Measurements from ENCODE around the gene CD180. TPM values are rescaled to one million over a fixed set of nuclear protein-coding genes. Genes with fewer than 3 reads are reported as not detected.

CD180 gene
- total RNA-seq, 1 donor from 2014 or later: 0.04 TPM

DNA sequence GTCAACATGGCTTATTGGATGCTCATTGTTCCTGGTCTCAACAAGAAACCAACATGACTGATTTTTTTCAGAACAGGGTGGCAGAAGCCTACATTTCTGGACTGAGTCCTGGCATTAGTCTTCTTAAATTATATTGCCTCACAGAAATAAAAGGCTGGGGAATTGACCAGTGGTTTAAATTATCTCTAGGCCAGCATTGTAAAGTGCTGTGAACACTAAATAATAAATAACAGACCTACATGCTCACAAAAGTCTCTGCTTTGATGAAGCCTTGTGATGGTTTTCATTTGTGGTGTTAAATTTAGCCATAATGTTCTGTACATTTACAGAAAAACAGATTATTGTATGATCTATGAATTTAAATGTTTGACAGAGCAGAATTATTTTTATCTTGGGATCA lies 44.7 kb upstream of the CD180 start:
- H3K36me3 ChIP-seq (ENCODE audit: control insufficient read depth, insufficient read depth, low read length): no peaks in the 10 kb centered on the region
- no peaks in the 10 kb centered on the region for H3K27me3 ChIP-seq (ENCODE audit: control insufficient read depth, insufficient read depth, low read length)
- no peak overlapping the region for H3K4me3 ChIP-seq (ENCODE audit: low read depth, low read length)
- DNase-seq (ENCODE audit: low read depth): no peak
- TF ChIP-seq, protein P1, sequence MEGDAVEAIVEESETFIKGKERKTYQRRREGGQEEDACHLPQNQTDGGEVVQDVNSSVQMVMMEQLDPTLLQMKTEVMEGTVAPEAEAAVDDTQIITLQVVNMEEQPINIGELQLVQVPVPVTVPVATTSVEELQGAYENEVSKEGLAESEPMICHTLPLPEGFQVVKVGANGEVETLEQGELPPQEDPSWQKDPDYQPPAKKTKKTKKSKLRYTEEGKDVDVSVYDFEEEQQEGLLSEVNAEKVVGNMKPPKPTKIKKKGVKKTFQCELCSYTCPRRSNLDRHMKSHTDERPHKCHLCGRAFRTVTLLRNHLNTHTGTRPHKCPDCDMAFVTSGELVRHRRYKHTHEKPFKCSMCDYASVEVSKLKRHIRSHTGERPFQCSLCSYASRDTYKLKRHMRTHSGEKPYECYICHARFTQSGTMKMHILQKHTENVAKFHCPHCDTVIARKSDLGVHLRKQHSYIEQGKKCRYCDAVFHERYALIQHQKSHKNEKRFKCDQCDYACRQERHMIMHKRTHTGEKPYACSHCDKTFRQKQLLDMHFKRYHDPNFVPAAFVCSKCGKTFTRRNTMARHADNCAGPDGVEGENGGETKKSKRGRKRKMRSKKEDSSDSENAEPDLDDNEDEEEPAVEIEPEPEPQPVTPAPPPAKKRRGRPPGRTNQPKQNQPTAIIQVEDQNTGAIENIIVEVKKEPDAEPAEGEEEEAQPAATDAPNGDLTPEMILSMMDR (IDR thresholded peaks at IDR 0.05; ENCODE audit: insufficient read depth, low read length, poor library complexity, severe bottlenecking): no peak

DNA sequence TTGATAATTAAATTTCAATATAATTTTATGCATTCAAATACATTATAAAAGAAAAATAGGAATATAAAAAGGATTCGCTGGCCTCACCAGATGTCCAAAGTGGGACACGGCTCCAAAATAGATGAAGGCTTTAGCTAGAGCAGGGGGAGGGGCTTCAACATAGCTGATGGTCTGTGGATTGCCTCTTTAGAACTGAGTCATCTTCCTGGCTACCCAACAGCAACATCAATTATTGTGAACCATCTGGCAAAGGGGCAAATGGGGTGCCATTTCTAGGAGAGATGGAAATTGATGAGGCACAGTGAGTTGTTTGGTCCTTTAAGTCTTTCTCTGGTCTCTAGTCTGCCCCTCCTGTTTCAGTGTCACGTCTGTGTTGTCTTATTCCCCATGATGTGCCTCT lies 44.2 kb upstream of the CD180 start:
- no peak for DNase-seq (ENCODE audit: low read depth)
- Histone ChIP-seq H3K36me3 (ENCODE audit: control insufficient read depth, insufficient read depth, low read length) (no peaks in the 10 kb centered on the region), H3K4me3 (ENCODE audit: low read depth, low read length) (no peak overlapping the region), H3K27me3 (ENCODE audit: control insufficient read depth, insufficient read depth, low read length) (no peaks in the 10 kb centered on the region)
- TF ChIP-seq, protein P1 (IDR thresholded peaks at IDR 0.05; ENCODE audit: insufficient read depth, low read length, poor library complexity, severe bottlenecking): no peak

DNA sequence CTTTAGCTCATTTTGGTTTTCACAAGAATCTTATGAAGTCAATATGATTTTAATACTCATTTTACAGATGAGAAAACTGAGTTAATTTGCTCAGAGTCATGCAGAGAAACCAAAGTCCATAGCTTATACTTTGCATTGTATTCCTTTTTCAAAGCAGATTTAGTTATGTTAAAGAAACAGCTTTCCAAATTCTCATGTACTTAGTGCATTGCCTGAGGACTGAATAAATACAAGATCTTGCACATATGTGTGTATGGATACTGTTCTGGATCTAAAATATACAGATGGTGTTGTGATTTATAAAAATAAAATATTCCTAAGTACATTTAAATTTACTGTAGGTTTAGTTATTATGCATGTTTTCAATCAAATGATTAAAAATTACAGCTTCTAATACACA lies 43.5 kb upstream of the CD180 start:
- H3K27me3 ChIP-seq (ENCODE audit: control insufficient read depth, insufficient read depth, low read length): no peaks in the 10 kb centered on the region
- H3K36me3 ChIP-seq (ENCODE audit: control insufficient read depth, insufficient read depth, low read length): no peaks in the 10 kb centered on the region
- TF ChIP-seq, protein P1 (IDR thresholded peaks at IDR 0.05; ENCODE audit: insufficient read depth, low read length, poor library complexity, severe bottlenecking): no peak
- no peak for DNase-seq (ENCODE audit: low read depth)
- H3K4me3 ChIP-seq (ENCODE audit: low read depth, low read length): no peak overlapping the region

DNA sequence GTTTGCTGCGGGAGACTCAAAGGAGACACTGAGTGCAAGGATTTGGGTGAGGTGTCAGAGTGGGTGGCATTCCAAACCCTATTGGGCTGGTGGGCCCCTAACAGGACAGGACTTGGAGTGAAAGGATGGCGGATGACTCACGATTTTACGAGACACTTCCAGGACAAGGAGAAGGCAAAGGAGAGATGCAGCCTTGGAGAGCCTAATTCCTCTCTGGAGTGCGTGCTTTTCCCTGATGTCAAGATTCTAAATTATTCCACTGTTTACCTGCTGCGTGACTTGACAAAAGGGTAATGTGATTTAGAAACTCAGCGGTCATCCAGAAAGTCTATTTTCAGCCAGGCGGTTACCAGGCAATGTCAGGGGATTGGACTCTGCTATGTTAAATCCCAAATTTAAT lies 41.6 kb upstream of the CD180 start:
- Histone ChIP-seq H3K36me3 (ENCODE audit: control insufficient read depth, insufficient read depth, low read length) (no peaks in the 10 kb centered on the region), H3K27me3 (ENCODE audit: control insufficient read depth, insufficient read depth, low read length) (no peaks in the 10 kb centered on the region), H3K4me3 (ENCODE audit: low read depth, low read length) (no peak overlapping the region)
- no peak for DNase-seq (ENCODE audit: low read depth)
- TF ChIP-seq, protein P1 (IDR thresholded peaks at IDR 0.05; ENCODE audit: insufficient read depth, low read length, poor library complexity, severe bottlenecking): no peak

DNA sequence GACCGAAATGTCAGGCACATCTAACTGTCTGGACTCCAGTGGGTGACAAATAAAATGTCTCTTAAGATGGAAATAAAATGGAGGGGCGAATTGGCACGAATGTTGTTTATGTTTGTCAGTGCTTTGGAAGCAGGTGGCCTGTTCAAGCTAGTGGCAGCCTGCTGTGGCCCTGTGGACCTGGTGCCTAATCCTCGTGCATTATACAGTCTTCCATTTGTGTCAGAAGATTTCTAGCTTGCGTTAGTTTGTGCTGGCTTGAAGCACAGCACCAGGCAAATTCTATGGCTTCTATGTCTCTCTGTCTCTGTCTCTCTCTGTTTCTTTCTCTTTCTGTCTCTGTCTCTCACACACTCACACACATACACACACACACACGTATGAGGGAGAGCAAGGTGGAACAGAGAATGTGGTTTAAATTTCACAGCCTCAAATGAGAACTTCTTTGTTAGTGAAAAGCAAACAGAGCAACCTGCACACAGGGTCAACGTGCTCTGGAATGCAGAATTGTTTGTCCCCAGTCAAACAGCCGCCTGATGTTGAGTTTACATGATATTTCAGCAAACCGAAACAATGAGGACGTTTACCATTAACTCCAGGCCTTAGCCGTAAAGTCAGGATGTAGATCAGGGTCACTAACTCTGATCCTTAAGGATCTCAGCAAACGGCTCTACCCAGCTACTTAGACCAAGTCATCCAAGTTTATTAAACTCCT lies 39.0 kb upstream of the CD180 start:
- no peak for DNase-seq (ENCODE audit: low read depth)
- no peaks in the 10 kb centered on the region for H3K36me3 ChIP-seq (ENCODE audit: control insufficient read depth, insufficient read depth, low read length)
- no peaks in the 10 kb centered on the region for H3K27me3 ChIP-seq (ENCODE audit: control insufficient read depth, insufficient read depth, low read length)
- no peak overlapping the region for H3K4me3 ChIP-seq (ENCODE audit: low read depth, low read length)
- TF ChIP-seq, protein P1 (IDR thresholded peaks at IDR 0.05; ENCODE audit: insufficient read depth, low read length, poor library complexity, severe bottlenecking): no peak

DNA sequence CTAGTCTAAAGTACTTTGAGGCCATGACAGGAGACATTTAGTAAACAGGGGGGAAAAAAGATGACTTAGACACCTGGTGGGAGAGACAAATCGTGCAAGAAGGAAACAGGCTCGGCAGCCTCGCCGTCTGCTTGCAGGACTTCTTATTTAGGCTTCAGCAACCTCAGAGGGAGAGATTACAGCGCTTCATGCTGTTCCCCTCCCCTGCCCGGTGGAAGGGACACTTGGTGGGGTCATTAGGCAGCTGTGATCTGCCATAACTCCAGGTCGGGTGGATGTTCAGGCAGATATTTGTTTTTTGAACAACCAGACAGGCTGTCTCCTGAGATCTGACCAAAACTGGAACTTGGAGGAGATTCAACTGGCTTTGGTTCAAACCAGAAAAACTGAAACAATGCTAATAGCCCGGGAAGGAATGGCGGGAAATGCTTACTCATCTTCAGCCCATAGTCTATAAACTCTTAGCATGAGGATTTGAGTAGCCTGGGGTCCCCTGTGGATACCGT lies 38.1 kb upstream of the CD180 start:
- Histone ChIP-seq H3K27me3 (ENCODE audit: control insufficient read depth, insufficient read depth, low read length) (no peaks in the 10 kb centered on the region), H3K36me3 (ENCODE audit: control insufficient read depth, insufficient read depth, low read length) (no peaks in the 10 kb centered on the region), H3K4me3 (ENCODE audit: low read depth, low read length) (no peak overlapping the region)
- TF ChIP-seq, protein P1 (IDR thresholded peaks at IDR 0.05; ENCODE audit: insufficient read depth, low read length, poor library complexity, severe bottlenecking): no peak
- DNase-seq (ENCODE audit: low read depth): no peak

All from kidney epithelial cell (primary cell).